K562 (cell line): ENCODE measurements around the gene ZNF346.

ENCODE experiments used
- SPI1 ChIP-seq: IDR thresholded peaks from 2 replicates; pipeline ENCODE4 v1.6.1; 2011; ENCODE audit warnings: low read depth, low read length, control low read depth, borderline replicate concordance
- ZNF57 ChIP-seq: fragments of 450-650 bp; formaldehyde crosslinking; IDR thresholded peaks from 2 replicates; pipeline ENCODE4 v1.4.0; 2020; ENCODE audit warnings: mild to moderate bottlenecking, moderate library complexity
- ZNF75A ChIP-seq: fragments of 450-650 bp; formaldehyde crosslinking; IDR thresholded peaks from 2 replicates; pipeline ENCODE4 v1.4.0; 2020; ENCODE audit warnings: mild to moderate bottlenecking

DNA sequence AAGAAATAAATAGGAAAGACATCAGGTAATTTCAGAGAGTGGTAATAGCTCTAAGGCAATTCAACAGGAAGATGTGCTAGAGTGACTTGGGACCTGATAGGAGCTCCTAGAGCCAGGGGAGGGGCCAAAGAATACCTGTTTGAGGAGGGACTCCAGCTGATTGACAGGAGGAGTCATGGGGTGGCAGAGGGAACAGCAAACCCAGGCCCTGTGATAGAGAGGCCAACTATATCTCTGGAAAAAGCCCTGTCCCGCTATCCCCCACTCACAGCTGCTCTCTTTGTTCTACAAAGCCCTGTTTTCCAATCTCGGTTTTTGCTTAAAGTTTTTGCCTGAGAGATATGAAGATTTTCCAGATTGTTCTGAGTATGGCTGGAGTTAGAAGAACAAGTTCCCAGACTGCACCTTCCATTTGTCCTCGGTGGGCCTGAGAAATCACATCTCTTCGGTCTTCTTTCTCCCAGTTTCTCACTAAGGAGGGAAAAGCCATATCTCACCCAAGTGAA is 102.0 kb downstream of the ZNF346 start:
- TF ChIP-seq ZNF57 (CRISPR knock-in tag) (no peak), ZNF75A (CRISPR knock-in tag) (no peak), SPI1 (no peak)
